GM13976 (cell line): ENCODE results near the gene GJC3.
"Not testable (repeated sequence)": the region's sequence is repeated elsewhere in the genome, so short reads cannot be mapped to it uniquely, and the experiment has no call there.

Experiments used
- DNase-seq: peaks from one replicate; pipeline ENCODE4 v3.0.0; 2012; ENCODE audit warnings: low spot score
- in situ Hi-C: fragments of 300-500 bp; cut with MboI; formaldehyde crosslinking; loops from one replicate; pipeline ENCODE4 v1.12.0; 2022; ENCODE audit warnings: low sequenced_read_pairs, mixed read lengths, inconsistent platforms; ENCODE audit not compliant: unreplicated experiment
- TF ChIP-seq, protein P1 (sequence below): IDR thresholded peaks from 2 replicates; pipeline ENCODE4 v1.5.1; 2012; ENCODE audit warnings: borderline replicate concordance, mild to moderate bottlenecking; ENCODE audit not compliant: insufficient read depth; ENCODE audit errors: extremely low read depth, missing control alignments, control extremely low read depth

Gene GJC3

DNA sequence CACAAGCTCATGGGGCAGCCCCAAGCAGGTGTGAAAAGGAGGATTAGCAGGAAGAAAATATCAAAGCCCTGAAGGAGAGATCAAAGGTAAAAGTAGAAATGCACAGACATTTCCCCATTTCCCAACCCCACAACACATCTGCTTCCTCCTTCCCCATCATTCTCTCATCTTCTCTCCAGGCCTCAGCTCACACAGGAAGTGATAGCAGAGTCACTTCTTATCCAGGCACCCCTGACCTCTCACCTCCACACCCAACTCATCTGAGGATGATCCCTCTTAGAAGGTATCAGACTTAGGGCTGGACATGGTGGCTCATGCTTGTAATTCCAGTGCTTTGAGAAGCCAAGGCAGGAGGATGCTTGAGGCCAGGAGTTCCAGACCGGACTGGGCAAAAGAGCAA, 18.2 kb upstream of the GJC3 start:
- no peak for DNase-seq
- in situ Hi-C loops, result no loop called here
- TF ChIP-seq, protein P1, sequence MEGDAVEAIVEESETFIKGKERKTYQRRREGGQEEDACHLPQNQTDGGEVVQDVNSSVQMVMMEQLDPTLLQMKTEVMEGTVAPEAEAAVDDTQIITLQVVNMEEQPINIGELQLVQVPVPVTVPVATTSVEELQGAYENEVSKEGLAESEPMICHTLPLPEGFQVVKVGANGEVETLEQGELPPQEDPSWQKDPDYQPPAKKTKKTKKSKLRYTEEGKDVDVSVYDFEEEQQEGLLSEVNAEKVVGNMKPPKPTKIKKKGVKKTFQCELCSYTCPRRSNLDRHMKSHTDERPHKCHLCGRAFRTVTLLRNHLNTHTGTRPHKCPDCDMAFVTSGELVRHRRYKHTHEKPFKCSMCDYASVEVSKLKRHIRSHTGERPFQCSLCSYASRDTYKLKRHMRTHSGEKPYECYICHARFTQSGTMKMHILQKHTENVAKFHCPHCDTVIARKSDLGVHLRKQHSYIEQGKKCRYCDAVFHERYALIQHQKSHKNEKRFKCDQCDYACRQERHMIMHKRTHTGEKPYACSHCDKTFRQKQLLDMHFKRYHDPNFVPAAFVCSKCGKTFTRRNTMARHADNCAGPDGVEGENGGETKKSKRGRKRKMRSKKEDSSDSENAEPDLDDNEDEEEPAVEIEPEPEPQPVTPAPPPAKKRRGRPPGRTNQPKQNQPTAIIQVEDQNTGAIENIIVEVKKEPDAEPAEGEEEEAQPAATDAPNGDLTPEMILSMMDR, result no peak

DNA sequence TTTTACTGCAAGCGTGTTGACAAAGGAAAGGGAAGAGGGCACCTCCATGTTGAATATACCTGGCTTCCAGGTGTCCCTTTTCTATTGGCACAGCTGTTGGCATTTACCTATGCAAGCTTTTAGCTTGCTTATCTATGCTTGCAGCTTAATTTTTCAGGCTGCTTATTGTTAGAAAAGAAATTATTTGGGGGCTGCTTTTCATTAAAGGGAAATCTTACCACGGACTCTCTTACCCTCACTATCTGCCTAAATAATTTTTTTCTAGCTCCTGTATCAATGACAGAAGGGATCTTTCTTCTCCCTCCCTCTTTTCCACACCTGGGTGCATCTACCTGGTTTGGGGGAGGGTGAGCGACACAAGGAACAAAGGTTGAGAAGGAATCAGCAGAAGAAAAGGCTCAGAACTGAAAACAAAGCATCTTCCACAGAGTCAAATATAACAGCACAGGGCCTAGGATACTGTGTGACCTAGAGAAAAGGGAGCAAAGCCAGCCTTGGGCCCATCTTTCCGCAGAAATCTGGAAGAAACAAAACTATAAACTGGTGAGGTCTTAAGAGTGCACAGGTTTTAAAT, 15.2 kb upstream of the GJC3 start:
- no peak for DNase-seq
- TF ChIP-seq, protein P1, result no peak
- in situ Hi-C loops, result no loop called here

DNA sequence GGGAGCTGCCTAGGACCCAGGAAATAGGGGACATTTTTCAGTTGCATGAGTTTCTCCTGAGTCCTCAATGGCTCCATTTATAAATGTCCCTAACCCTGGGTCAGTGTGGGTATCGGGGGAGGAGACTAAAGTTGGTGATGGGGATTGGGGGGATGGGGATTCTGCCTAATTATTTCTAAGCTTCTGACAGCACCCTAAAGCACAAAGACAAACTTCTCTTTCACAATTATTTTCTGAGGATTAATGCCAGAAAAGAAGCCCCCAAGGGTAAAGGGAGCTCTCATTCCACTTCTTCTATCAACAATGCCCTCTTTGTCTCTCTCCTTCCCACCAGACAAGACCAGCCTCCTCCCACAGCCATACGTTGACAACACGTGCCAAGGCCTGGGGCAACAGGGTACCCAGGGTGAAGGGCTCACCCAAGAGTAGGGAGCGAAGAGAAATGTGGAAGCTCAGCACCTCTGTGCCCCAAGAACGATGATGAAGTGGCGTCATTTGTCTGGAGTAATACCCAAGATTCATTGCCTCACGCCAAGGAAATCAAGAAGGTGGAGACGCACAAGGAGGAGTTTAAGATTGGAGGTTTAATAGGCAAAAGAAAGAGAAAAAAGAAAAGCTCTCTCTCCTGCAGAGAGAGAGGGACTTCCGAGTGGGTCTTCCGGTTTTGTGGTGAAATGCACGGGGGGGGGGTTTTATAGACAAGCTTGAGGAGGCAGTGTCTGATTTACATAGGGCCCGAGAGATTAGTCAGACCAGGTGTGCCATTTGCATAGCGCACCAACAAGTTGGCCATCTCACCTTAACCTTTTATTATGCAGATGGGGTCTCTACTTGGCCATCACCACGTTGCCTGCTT, 14.4 kb upstream of the GJC3 start:
- no peak for DNase-seq
- in situ Hi-C loops, result no loop called here
- TF ChIP-seq, protein P1, result no peak

DNA sequence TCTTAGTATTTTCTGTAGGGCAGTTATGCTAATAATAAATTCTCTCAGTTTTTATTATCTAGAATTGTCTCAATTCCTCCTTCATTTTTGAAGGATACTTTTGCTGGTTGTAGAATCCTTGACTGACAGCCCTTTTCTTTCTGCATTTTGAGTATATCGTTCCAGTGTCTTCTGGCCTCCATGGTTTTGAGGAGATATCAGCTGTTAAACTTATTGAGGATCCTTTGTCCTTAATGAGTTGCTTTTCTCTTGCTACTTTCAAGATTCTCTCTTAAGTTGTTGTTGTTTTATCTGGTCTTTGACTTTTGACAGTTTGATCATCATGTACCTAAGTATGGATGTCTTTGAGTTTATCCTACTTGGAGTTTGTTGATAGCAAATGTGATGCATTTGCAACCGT, 8.9 kb upstream of the GJC3 start:
- in situ Hi-C loops, result no loop called here
- TF ChIP-seq, protein P1, result no peak
- DNase-seq, result no peak

DNA sequence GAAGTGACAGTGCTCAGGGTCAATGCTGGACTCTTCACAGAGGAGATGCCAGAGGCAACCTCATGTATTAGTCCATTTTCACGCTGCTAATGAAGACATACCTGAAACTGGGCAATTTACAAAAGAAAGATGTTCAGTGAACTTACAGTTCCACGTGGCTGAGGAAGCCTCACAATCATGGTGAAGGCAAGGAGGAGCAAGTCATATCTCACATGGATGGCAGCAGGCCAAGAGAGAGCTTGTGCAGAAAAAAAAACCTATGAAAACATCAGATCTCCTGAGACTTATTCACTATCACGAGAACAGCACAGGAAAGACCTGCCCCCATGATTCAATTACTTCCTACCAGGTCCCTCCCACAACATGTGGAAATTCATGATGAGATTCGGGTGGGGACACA, 5.6 kb upstream of the GJC3 start:
- DNase-seq, in situ Hi-C loops: not testable (repeated sequence)

DNA sequence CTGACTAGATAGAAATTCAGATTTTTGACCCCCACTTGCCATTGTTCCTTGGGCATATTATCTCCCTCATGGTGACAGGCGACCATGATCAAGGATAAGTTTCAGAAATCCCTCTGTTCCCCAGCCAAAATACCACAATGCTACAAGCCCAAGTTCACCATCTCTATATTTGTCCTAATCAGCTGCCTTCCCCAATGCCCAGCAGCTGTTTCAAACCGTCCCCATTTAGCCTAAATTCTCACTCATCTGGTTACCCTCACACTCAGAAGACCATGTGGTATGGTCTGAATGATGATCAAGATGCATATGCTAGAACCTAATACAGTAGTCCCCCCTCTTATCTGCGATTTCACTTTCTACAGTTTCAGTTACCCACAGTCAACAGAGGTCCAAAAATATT, 956 bp upstream of the GJC3 start:
- TF ChIP-seq, protein P1, result no peak
- no peak for DNase-seq
- in situ Hi-C loops, result no loop called here

DNA sequence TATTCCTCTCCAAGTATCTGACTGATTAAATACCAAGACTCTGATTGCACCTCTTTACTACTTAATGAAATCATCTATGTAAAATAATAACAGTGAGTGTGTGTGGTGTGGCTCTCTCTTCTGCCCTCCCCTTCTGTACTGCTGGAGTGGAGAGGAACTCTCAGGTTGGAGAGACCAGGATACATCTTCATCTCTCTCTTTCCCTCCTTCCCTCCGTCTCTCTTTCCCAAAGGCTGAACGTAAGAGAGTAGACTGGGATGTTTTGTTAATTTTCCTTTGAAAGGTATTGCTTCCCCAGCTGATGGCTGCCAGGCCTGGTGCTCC, 272 bp upstream of the GJC3 start:
- TF ChIP-seq, protein P1, result no peak
- in situ Hi-C loops, result no loop called here

More for the DNA sequence above, 272 bp upstream of the GJC3 start:
- no peak for DNase-seq
